Esophagus muscularis mucosa (tissue), 4 donors: ENCODE data around the gene PDPN.

Experiments
- CTCF ChIP-seq, 3 experiments: fragments of 200-600 bp in 2 of 3; fragments of 450-650 bp in 1 of 3; sonication (generic) in 2 of 3; IDR thresholded peaks; one replicate each; pipeline ENCODE4 v1.5.1; 2017 to 2019; ENCODE audit warnings: antibody characterized with exemption in 3 of 3, mild to moderate bottlenecking in 2 of 3, moderate library complexity in 1 of 3
- EP300 ChIP-seq: sonication (generic); formaldehyde crosslinking; IDR thresholded peaks from one replicate; pipeline ENCODE4 v1.6.1; 2017; ENCODE audit warnings: antibody characterized with exemption
- POLR2A ChIP-seq: fragments of 450-650 bp; IDR thresholded peaks from one replicate; pipeline ENCODE4 v1.6.1; 2017; ENCODE audit warnings: antibody characterized with exemption, moderate library complexity, mild to moderate bottlenecking, low read depth
- POLR2AphosphoS5 ChIP-seq, 2 donors: sonication (generic); formaldehyde crosslinking; IDR thresholded peaks; one replicate each; pipeline ENCODE4 v1.6.1; 2017; ENCODE audit warnings: antibody characterized with exemption in 2 of 2

- TF ChIP-seq CTCF (IDR thresholded peaks at IDR 0.05), result no peak
- TF ChIP-seq POLR2A, result no peak
- TF ChIP-seq POLR2AphosphoS5 (IDR thresholded peaks at IDR 0.05), result peak in 1 of 2 donors; percentile 47
- TF ChIP-seq EP300, result no peak
These were observed at the start of gene PDPN for GRCh38 chr1:13583595-13583965.
